H9 (cell line): Measurements from ENCODE around the gene TTC28. TPM values are rescaled to one million over a fixed set of nuclear protein-coding genes. Genes with fewer than 3 reads are reported as not detected.

Experiments used
- DNase-seq: peaks from one replicate; pipeline ENCODE4 v3.0.0-alpha.2; 2017
- H2AFZ ChIP-seq: one replicate; pipeline ENCODE4 v1.6.1; 2013; ENCODE audit warnings: mild to moderate bottlenecking, low read length, control low read depth, moderate library complexity
- H2AK5ac ChIP-seq: 2 replicates; pipeline ENCODE4 v1.6.1; 2013; ENCODE audit warnings: low read length, control low read depth, mixed read lengths; ENCODE audit not compliant: insufficient read length
- H2BK120ac ChIP-seq: one replicate; pipeline ENCODE4 v1.6.1; 2013; ENCODE audit warnings: low read depth, mild to moderate bottlenecking, low read length, control low read depth, inconsistent platforms; ENCODE audit not compliant: poor library complexity, severe bottlenecking
- H2BK12ac ChIP-seq: 2 replicates; pipeline ENCODE4 v1.6.1; 2013; ENCODE audit warnings: low read length, control low read depth, mixed read lengths, low read depth; ENCODE audit not compliant: insufficient read length
- H2BK15ac ChIP-seq: 2 replicates; pipeline ENCODE4 v1.6.1; 2013; ENCODE audit warnings: low read depth, low read length, control low read depth
- H2BK20ac ChIP-seq: one replicate; pipeline ENCODE4 v1.6.1; 2013; ENCODE audit warnings: low read depth, mild to moderate bottlenecking, low read length, control low read depth, inconsistent platforms; ENCODE audit not compliant: poor library complexity, severe bottlenecking
- H2BK5ac ChIP-seq: 2 replicates; pipeline ENCODE4 v1.6.1; 2013; ENCODE audit warnings: low read length, control low read depth, mixed read lengths; ENCODE audit not compliant: insufficient read length
- H3K14ac ChIP-seq: 2 replicates; pipeline ENCODE4 v1.6.1; 2013; ENCODE audit warnings: low read length, control low read depth; ENCODE audit not compliant: insufficient read depth
- H3K18ac ChIP-seq: 2 replicates; pipeline ENCODE4 v1.6.1; 2013; ENCODE audit warnings: low read depth, mild to moderate bottlenecking, mixed read lengths, low read length, control low read depth; ENCODE audit not compliant: insufficient read length
- H3K23ac ChIP-seq: 2 replicates; pipeline ENCODE4 v1.6.1; 2013; ENCODE audit warnings: low read length, control low read depth, mixed read lengths, low read depth; ENCODE audit not compliant: insufficient read length
- H3K23me2 ChIP-seq: 2 replicates; pipeline ENCODE4 v1.6.1; 2013; ENCODE audit warnings: low read depth, mild to moderate bottlenecking, mixed read lengths, low read length, control low read depth; ENCODE audit not compliant: insufficient read length, poor library complexity, severe bottlenecking
- H3K27ac ChIP-seq: 2 replicates; pipeline ENCODE4 v1.5.1; 2013; ENCODE audit warnings: low read length, control low read depth, mixed read lengths, low read depth; ENCODE audit not compliant: insufficient read length
- H3K27me3 ChIP-seq: 2 replicates; pipeline ENCODE4 v1.6.1; 2013; ENCODE audit warnings: low read length, control low read depth, inconsistent platforms; ENCODE audit not compliant: insufficient read depth
- H3K4ac ChIP-seq: 2 replicates; pipeline ENCODE4 v1.6.1; 2013; ENCODE audit warnings: low read depth, mild to moderate bottlenecking, control low read depth, inconsistent platforms, low read length, moderate library complexity
- H3K4me1 ChIP-seq: 2 replicates; pipeline ENCODE4 v1.6.1; 2013; ENCODE audit warnings: low read length, control low read depth, inconsistent platforms; ENCODE audit not compliant: insufficient read depth
- H3K4me2 ChIP-seq: 2 replicates; pipeline ENCODE4 v1.6.1; 2013; ENCODE audit warnings: low read length, control low read depth, mixed read lengths; ENCODE audit not compliant: insufficient read length, insufficient read depth
- H3K56ac ChIP-seq: 2 replicates; pipeline ENCODE4 v1.6.1; 2013; ENCODE audit warnings: low read depth, mild to moderate bottlenecking, mixed read lengths, low read length, control low read depth; ENCODE audit not compliant: insufficient read length
- H3K79me1 ChIP-seq: 2 replicates; pipeline ENCODE4 v1.6.1; 2013; ENCODE audit warnings: low read depth, mild to moderate bottlenecking, moderate library complexity, low read length, control low read depth, inconsistent platforms; ENCODE audit not compliant: insufficient read depth, poor library complexity, severe bottlenecking
- H3K79me2 ChIP-seq: 2 replicates; pipeline ENCODE4 v1.6.1; 2013; ENCODE audit warnings: low read length, control low read depth, inconsistent platforms; ENCODE audit not compliant: insufficient read depth
- H3K9ac ChIP-seq: 2 replicates; pipeline ENCODE4 v1.6.1; 2013; ENCODE audit warnings: low read length, control low read depth, mixed read lengths; ENCODE audit not compliant: insufficient read length; ENCODE audit errors: extremely low read depth
- H3K9me3 ChIP-seq: one replicate; pipeline ENCODE4 v1.6.1; 2013; ENCODE audit warnings: low read depth, low read length, inconsistent platforms; ENCODE audit not compliant: control insufficient read depth
- H3T11ph ChIP-seq: one replicate; pipeline ENCODE4 v1.6.1; 2013; ENCODE audit warnings: mild to moderate bottlenecking, low read length, control low read depth, inconsistent platforms
- H4K20me1 ChIP-seq: one replicate; pipeline ENCODE4 v1.6.1; 2013; ENCODE audit not compliant: control insufficient read depth, insufficient read length, insufficient read depth
- H4K5ac ChIP-seq: 2 replicates; pipeline ENCODE4 v1.6.1; 2013; ENCODE audit warnings: low read depth, mild to moderate bottlenecking, mixed read lengths, low read length, control low read depth; ENCODE audit not compliant: insufficient read length
- H4K8ac ChIP-seq: replicated peaks from 2 replicates; pipeline ENCODE4 v1.6.1; 2013; ENCODE audit warnings: low read length, control low read depth, mixed read lengths, low read depth; ENCODE audit not compliant: insufficient read length
- H4K91ac ChIP-seq: 2 replicates; pipeline ENCODE4 v1.6.1; 2013; ENCODE audit warnings: low read depth, mild to moderate bottlenecking, moderate library complexity, mixed read lengths, low read length, control low read depth; ENCODE audit not compliant: insufficient read length
- H3K27ac Mint-ChIP-seq, 3 experiments: 2 replicates in 2 of 3; 3 replicates in 1 of 3; pipeline ENCODE4 v1.8.0; 2020 to 2021; ENCODE audit warnings: mixed read lengths in 3 of 3, mild to moderate bottlenecking in 1 of 3, moderate library complexity in 1 of 3
- H3K27me3 Mint-ChIP-seq: 2 replicates; pipeline ENCODE4 v1.8.0; 2021; ENCODE audit warnings: low read depth, mild to moderate bottlenecking, moderate library complexity, mixed read lengths
- H3K36me3 Mint-ChIP-seq, 3 experiments: 2 replicates in 2 of 3; 3 replicates in 1 of 3; pipeline ENCODE4 v1.8.0; 2020 to 2021; ENCODE audit warnings: low read depth in 3 of 3, mixed read lengths in 3 of 3; ENCODE audit not compliant: insufficient read depth in 1 of 3
- H3K4me1 Mint-ChIP-seq, 2 experiments: 2 replicates each; pipeline ENCODE4 v1.8.0; 2020; ENCODE audit warnings: mixed read lengths in 2 of 2
- H3K4me3 Mint-ChIP-seq, 2 experiments: 2 replicates in 1 of 2; 3 replicates in 1 of 2; pipeline ENCODE4 v1.8.0; 2020 to 2021; ENCODE audit warnings: mild to moderate bottlenecking in 2 of 2, mixed read lengths in 2 of 2, moderate library complexity in 1 of 2
- H3K9me3 Mint-ChIP-seq, 2 experiments: 2 replicates in 1 of 2; 3 replicates in 1 of 2; pipeline ENCODE4 v1.8.0; 2020; ENCODE audit warnings: mild to moderate bottlenecking in 2 of 2, mixed read lengths in 2 of 2, moderate library complexity in 1 of 2
- WGBS: extraction: QIAGEN DNeasy Blood & Tissue Kit; methylation state at CpG from one replicate; pipeline ENCODE4 v1.1.7; 2013; ENCODE audit warnings: missing lambda C conversion rate, low lambda C conversion rate, mixed read lengths; ENCODE audit not compliant: insufficient read length; ENCODE audit errors: extremely low coverage; 5-methylcytosine and 5-hydroxymethylcytosine counted together
- total RNA-seq: library from RNA; stranded (reverse); gene quantifications from 2 replicates; pipeline ENCODE4 v1.2.1, GENCODE V29; 2021
- TF ChIP-seq, protein P1 (sequence below): fragments of 200-600 bp; sonication (generic); conservative IDR thresholded peaks from 3 replicates; pipeline ENCODE4 v1.8.0; 2021; ENCODE audit warnings: antibody characterized with exemption, mild to moderate bottlenecking

The TTC28 gene
- total RNA-seq, 1 experiment from 2014 or later = 13.6 TPM

DNA sequence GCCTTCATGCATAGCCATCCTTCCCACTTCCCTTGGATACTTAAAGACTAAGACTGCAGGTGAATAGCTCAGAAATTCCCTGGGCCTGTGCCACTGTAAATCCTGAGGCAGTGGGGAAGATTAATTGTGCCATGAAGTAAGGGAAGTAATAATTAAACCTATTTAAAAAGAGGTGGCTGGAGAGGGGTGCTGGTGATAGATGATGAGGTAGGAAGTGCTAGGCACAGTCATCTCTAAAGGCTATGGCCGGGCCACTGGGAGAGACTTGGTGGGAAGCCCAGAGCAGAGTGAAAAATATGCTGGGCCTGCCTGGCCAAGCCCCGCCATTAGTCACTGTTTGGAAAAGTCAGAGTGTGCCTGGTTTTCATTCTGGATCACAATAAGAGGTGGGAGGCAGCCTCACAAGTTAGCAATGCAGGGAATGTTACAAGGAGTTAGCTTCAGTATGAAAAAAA is 563.4 kb downstream of the TTC28 start:
- H4K5ac ChIP-seq = no peak overlapping the region
- no peak overlapping the region for H3T11ph ChIP-seq
- no peak overlapping the region for H3K18ac ChIP-seq
- H3K9me3 Mint-ChIP-seq = no peaks in the 10 kb centered on the region
- no peak overlapping the region for H2BK20ac ChIP-seq
- H3K14ac ChIP-seq = no peak overlapping the region
- no peaks in the 10 kb centered on the region for H3K79me1 ChIP-seq
- H3K4ac ChIP-seq = no peak overlapping the region
- H2BK120ac ChIP-seq = no peak overlapping the region
- H4K8ac ChIP-seq = no peak overlapping the region
- no peak overlapping the region for H2BK12ac ChIP-seq
- H3K9ac ChIP-seq = no peak overlapping the region
- no peaks in the 10 kb centered on the region for H4K20me1 ChIP-seq
- no peak overlapping the region for H3K4me2 ChIP-seq
- TF ChIP-seq, protein P1, sequence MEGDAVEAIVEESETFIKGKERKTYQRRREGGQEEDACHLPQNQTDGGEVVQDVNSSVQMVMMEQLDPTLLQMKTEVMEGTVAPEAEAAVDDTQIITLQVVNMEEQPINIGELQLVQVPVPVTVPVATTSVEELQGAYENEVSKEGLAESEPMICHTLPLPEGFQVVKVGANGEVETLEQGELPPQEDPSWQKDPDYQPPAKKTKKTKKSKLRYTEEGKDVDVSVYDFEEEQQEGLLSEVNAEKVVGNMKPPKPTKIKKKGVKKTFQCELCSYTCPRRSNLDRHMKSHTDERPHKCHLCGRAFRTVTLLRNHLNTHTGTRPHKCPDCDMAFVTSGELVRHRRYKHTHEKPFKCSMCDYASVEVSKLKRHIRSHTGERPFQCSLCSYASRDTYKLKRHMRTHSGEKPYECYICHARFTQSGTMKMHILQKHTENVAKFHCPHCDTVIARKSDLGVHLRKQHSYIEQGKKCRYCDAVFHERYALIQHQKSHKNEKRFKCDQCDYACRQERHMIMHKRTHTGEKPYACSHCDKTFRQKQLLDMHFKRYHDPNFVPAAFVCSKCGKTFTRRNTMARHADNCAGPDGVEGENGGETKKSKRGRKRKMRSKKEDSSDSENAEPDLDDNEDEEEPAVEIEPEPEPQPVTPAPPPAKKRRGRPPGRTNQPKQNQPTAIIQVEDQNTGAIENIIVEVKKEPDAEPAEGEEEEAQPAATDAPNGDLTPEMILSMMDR = no peak
- H2AK5ac ChIP-seq = no peak overlapping the region
- H2BK15ac ChIP-seq = no peak overlapping the region
- no peaks in the 10 kb centered on the region for H3K23me2 ChIP-seq
- H3K4me1 ChIP-seq = peaks cover 10% of the 10 kb centered on the region; the same call in 1 of the 2 replicates
- H3K9me3 ChIP-seq = no peaks in the 10 kb centered on the region
- peak overlapping the region in 2 of 3 experiments; percentile 4 to 92; a peak in 3 of 7 replicates for H3K27ac Mint-ChIP-seq
- no CpG with 5 or more reads among the region's 2 CpGs for WGBS
- H4K91ac ChIP-seq = no peak overlapping the region
- no peak overlapping the region for H2AFZ ChIP-seq
- no peak for DNase-seq
- H3K4me3 Mint-ChIP-seq = no peak overlapping the region
- peaks cover 32 to 33% of the 10 kb centered on the region in 2 experiments for H3K4me1 Mint-ChIP-seq
- H3K36me3 Mint-ChIP-seq = no peaks in the 10 kb centered on the region
- no peak overlapping the region for H3K56ac ChIP-seq
- H3K23ac ChIP-seq = no peak overlapping the region
- no peak overlapping the region for H3K27ac ChIP-seq
- no peaks in the 10 kb centered on the region for H3K79me2 ChIP-seq
- no peak overlapping the region for H2BK5ac ChIP-seq
- no peaks in the 10 kb centered on the region; the same call in 1 of the 2 replicates for H3K27me3 Mint-ChIP-seq
- no peaks in the 10 kb centered on the region for H3K27me3 ChIP-seq
